Measurements from ENCODE around the gene FHIP1B. TPM values are rescaled to one million over a fixed set of nuclear protein-coding genes. Genes with fewer than 3 reads are reported as not detected.

Gene FHIP1B
- polyA plus RNA-seq, 1 donor (not counting 4 experiments of a cell fraction or from before 2014, with no cell fraction given) = 18.7 TPM

DNA sequence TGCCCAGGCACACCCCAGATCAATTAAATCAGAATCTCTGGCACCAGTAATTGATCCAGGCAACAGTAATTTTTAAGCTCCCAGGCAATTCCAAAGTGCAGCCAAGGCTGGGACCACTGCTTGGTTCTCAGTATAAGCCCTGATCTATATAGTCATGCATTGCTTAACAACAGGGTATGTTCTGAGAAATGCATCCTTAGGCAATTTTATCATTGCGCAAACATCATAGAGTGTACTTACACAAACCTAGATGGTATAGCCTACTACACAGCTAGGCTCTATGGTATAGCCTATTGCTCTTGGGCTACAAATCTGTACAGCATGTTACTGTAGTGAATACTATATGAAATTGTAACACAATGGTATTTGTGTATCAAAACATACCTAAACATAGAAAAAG is 29.7 kb downstream of the FHIP1B start:
- Histone ChIP-seq H3K4me1 (ENCODE audit: control insufficient read depth, extremely low read depth, insufficient read depth, low read length) (no peaks in the 10 kb centered on the region), H3K4me2 (ENCODE audit: control insufficient read depth, extremely low read depth, insufficient read depth, low read depth, low read length) (no peak overlapping the region), H3K4me3 (ENCODE audit: control insufficient read depth in 2 of 3, extremely low read depth in 1 of 3, insufficient read depth in 2 of 3, low read depth in 1 of 3, low read length in 3 of 3) (no peak overlapping the region), H3K27ac (ENCODE audit: control insufficient read depth, insufficient read depth, low read length) (no peak overlapping the region), H4K20me1 (ENCODE audit: control insufficient read depth, extremely low read depth, insufficient read depth, low read length) (no peaks in the 10 kb centered on the region), H3K27me3 (ENCODE audit: control insufficient read depth, extremely low read depth, insufficient read depth, low read length) (no peaks in the 10 kb centered on the region), H3K9ac (ENCODE audit: control insufficient read depth, extremely low read depth, insufficient read depth, low read length) (no peak overlapping the region), H2AFZ (ENCODE audit: control insufficient read depth, low read length) (no peak overlapping the region), H3K9me3 (ENCODE audit: control insufficient read depth, low read depth, low read length) (no peaks in the 10 kb centered on the region), H3K79me2 (ENCODE audit: control insufficient read depth, insufficient read depth, low read length) (no peaks in the 10 kb centered on the region), H3K36me3 (ENCODE audit: control insufficient read depth in 2 of 2, extremely low read depth in 1 of 2, insufficient read depth in 2 of 2, low read length in 2 of 2) (peaks cover 2 to 4% of the 10 kb centered on the region in 2 experiments), H3K9me1 (ENCODE audit: control insufficient read depth, extremely low read depth, insufficient read depth, low read length) (no peaks in the 10 kb centered on the region)
- FAIRE-seq = no peak
- DNase-seq (ENCODE audit: low read depth, low spot score) = no peak
- no peak for TF ChIP-seq EZH2 (IDR thresholded peaks at IDR 0.05; ENCODE audit: low read length)
- TF ChIP-seq, protein P1, sequence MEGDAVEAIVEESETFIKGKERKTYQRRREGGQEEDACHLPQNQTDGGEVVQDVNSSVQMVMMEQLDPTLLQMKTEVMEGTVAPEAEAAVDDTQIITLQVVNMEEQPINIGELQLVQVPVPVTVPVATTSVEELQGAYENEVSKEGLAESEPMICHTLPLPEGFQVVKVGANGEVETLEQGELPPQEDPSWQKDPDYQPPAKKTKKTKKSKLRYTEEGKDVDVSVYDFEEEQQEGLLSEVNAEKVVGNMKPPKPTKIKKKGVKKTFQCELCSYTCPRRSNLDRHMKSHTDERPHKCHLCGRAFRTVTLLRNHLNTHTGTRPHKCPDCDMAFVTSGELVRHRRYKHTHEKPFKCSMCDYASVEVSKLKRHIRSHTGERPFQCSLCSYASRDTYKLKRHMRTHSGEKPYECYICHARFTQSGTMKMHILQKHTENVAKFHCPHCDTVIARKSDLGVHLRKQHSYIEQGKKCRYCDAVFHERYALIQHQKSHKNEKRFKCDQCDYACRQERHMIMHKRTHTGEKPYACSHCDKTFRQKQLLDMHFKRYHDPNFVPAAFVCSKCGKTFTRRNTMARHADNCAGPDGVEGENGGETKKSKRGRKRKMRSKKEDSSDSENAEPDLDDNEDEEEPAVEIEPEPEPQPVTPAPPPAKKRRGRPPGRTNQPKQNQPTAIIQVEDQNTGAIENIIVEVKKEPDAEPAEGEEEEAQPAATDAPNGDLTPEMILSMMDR (optimal IDR thresholded peaks at IDR 0.05 in 1 of 3, IDR thresholded peaks at IDR 0.05 in 1 of 3, conservative IDR thresholded peaks at IDR 0.05 in 1 of 3; ENCODE audit: extremely low read depth in 1 of 3, insufficient read depth in 2 of 3, low read length in 3 of 3) = no peak
- dilution Hi-C loops (cut with MboI; ENCODE audit: extremely low pct_ligation_motif_present, low sequenced_read_pairs) = no loop called here

DNA sequence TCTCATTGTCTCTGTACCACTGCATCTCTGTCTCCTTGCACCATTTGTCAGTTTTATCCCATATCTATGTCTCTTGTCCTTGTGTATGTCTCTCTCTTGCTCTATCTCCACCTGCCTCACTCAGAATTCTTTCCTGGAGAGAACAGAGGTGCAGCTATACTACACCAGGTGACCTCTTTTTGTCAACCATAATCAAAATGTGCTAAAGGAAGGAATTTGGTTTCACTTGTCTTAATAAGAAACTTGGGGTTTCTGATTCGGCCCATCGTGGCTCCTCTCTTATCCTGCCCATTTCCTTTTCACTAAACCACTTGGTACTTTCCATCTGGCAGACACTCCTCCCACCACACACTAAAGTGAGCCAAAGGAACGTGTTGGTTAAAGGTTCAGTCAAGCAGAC is 31.1 kb downstream of the FHIP1B start:
- no peaks in the 10 kb centered on the region for H3K9me3 ChIP-seq (ENCODE audit: control insufficient read depth, low read depth, low read length)
- H3K79me2 ChIP-seq (ENCODE audit: control insufficient read depth, insufficient read depth, low read length) = no peaks in the 10 kb centered on the region
- H2AFZ ChIP-seq (ENCODE audit: control insufficient read depth, low read length) = no peak overlapping the region
- no peak overlapping the region for H3K27ac ChIP-seq (ENCODE audit: control insufficient read depth, insufficient read depth, low read length)
- no peaks in the 10 kb centered on the region for H4K20me1 ChIP-seq (ENCODE audit: control insufficient read depth, extremely low read depth, insufficient read depth, low read length)
- dilution Hi-C loops (cut with MboI; ENCODE audit: extremely low pct_ligation_motif_present, low sequenced_read_pairs) = no loop called here
- DNase-seq (ENCODE audit: low read depth, low spot score) (no peak), FAIRE-seq (no peak)
- H3K9ac ChIP-seq (ENCODE audit: control insufficient read depth, extremely low read depth, insufficient read depth, low read length) = no peak overlapping the region
- no peaks in the 10 kb centered on the region for H3K27me3 ChIP-seq (ENCODE audit: control insufficient read depth, extremely low read depth, insufficient read depth, low read length)
- peaks cover 0 to 3% of the 10 kb centered on the region in 2 experiments for H3K36me3 ChIP-seq (ENCODE audit: control insufficient read depth in 2 of 2, extremely low read depth in 1 of 2, insufficient read depth in 2 of 2, low read length in 2 of 2)
- H3K4me2 ChIP-seq (ENCODE audit: control insufficient read depth, extremely low read depth, insufficient read depth, low read depth, low read length) = no peak overlapping the region
- TF ChIP-seq EZH2 (IDR thresholded peaks at IDR 0.05; ENCODE audit: low read length) = no peak
- TF ChIP-seq, protein P1 (optimal IDR thresholded peaks at IDR 0.05 in 1 of 3, IDR thresholded peaks at IDR 0.05 in 1 of 3, conservative IDR thresholded peaks at IDR 0.05 in 1 of 3; ENCODE audit: extremely low read depth in 1 of 3, insufficient read depth in 2 of 3, low read length in 3 of 3) = no peak
- no peaks in the 10 kb centered on the region for H3K4me1 ChIP-seq (ENCODE audit: control insufficient read depth, extremely low read depth, insufficient read depth, low read length)
- no peak overlapping the region for H3K4me3 ChIP-seq (ENCODE audit: control insufficient read depth in 2 of 3, extremely low read depth in 1 of 3, insufficient read depth in 2 of 3, low read depth in 1 of 3, low read length in 3 of 3)
- no peaks in the 10 kb centered on the region for H3K9me1 ChIP-seq (ENCODE audit: control insufficient read depth, extremely low read depth, insufficient read depth, low read length)

Measured in keratinocyte (primary cell).